DOHH2 (cell line): Measurements from ENCODE around the gene JAG2.

Source experiments
- EZH2phosphoT487 ChIP-seq: fragments of 200-600 bp; sonication (generic); IDR thresholded peaks from 2 replicates; pipeline ENCODE4 v1.6.1; 2017; ENCODE audit warnings: borderline replicate concordance, mild to moderate bottlenecking, antibody characterized with exemption, low read length, moderate library complexity, mixed read lengths
- TF ChIP-seq, protein P1 (sequence below): fragments of 200-600 bp; sonication (generic); IDR thresholded peaks from one replicate; pipeline ENCODE4 v1.5.1; 2014; ENCODE audit warnings: antibody characterized with exemption, mild to moderate bottlenecking, low read depth, low read length; ENCODE audit not compliant: poor library complexity, severe bottlenecking

DNA sequence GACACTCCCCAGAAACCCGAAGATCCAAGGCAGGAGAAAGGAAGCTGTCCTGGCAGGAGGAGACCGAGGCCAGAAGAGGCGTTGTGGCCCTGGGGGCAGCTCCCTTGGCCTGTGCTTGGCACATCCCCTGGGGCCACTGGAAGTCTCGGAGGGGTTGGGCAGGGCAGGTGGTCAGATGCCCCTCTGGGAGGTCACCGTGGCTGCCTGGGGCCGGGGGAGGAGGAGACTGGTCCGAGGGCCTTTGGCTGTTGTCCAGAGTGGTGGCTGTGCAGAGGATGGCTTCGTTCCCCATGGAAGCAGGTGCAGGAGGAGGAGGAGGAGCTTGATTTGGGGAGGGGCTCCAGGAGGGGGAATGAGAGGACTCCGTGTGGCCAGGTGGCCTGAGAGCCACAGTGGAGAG is 15.9 kb upstream of the JAG2 start:
- TF ChIP-seq, protein P1, sequence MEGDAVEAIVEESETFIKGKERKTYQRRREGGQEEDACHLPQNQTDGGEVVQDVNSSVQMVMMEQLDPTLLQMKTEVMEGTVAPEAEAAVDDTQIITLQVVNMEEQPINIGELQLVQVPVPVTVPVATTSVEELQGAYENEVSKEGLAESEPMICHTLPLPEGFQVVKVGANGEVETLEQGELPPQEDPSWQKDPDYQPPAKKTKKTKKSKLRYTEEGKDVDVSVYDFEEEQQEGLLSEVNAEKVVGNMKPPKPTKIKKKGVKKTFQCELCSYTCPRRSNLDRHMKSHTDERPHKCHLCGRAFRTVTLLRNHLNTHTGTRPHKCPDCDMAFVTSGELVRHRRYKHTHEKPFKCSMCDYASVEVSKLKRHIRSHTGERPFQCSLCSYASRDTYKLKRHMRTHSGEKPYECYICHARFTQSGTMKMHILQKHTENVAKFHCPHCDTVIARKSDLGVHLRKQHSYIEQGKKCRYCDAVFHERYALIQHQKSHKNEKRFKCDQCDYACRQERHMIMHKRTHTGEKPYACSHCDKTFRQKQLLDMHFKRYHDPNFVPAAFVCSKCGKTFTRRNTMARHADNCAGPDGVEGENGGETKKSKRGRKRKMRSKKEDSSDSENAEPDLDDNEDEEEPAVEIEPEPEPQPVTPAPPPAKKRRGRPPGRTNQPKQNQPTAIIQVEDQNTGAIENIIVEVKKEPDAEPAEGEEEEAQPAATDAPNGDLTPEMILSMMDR, result no peak
- no peak for TF ChIP-seq EZH2phosphoT487
